ENCODE measurements around the gene KRTAP9-8.

GRCh38 chr17:41258406-41258805 is 20.6 kb downstream of the KRTAP9-8 start:
- TF ChIP-seq POLR2A (IDR thresholded peaks at IDR 0.05) (no peak), EP300 (IDR thresholded peaks at IDR 0.05) (no peak), CTCF (IDR thresholded peaks at IDR 0.05) (no peak)

Data from tibial nerve (tissue), 4 donors.